Vagina (tissue), 2 donors: ENCODE results near the gene MCF2L.

Source experiments
- POLR2A ChIP-seq, 2 donors: fragments of 450-650 bp; IDR thresholded peaks; one replicate each; pipeline ENCODE4 v1.6.1; 2017; ENCODE audit warnings: antibody characterized with exemption in 2 of 2, mild to moderate bottlenecking in 2 of 2, moderate library complexity in 2 of 2
- POLR2AphosphoS5 ChIP-seq, 2 donors: sonication (generic); formaldehyde crosslinking; IDR thresholded peaks; one replicate each; pipeline ENCODE4 v1.9.0; 2017; ENCODE audit warnings: antibody characterized with exemption in 2 of 2, mild to moderate bottlenecking in 2 of 2, low read depth in 1 of 2; ENCODE audit not compliant: insufficient read depth in 1 of 2

GRCh38 chr13:113053801-113054604 is 85.0 kb downstream of the MCF2L start:
- no peak for TF ChIP-seq POLR2AphosphoS5 (IDR thresholded peaks at IDR 0.05; ENCODE audit: insufficient read depth in 1 of 2, low read depth in 1 of 2)
- no peak for TF ChIP-seq POLR2A (IDR thresholded peaks at IDR 0.05)
